Measurements from ENCODE around the gene CCDC9. TPM values are rescaled to one million over a fixed set of nuclear protein-coding genes. Genes with fewer than 3 reads are reported as not detected.

Gene CCDC9
- total RNA-seq, 1 experiment from 2014 or later = 28.8 TPM

GRCh38 chr19:47313754-47314295 lies 57.5 kb downstream of the CCDC9 start:
- in situ Hi-C loops (cut with HindIII; ENCODE audit: low pct_unique_long_range_greater_than_20kb, low sequenced_read_pairs) = no loop called here
- DNase-seq (ENCODE audit: low read depth) = no peak

GRCh38 chr19:47315125-47315821 lies 58.9 kb downstream of the CCDC9 start:
- peak; percentile 91 for DNase-seq (ENCODE audit: low read depth)
- in situ Hi-C loops (cut with HindIII; ENCODE audit: low pct_unique_long_range_greater_than_20kb, low sequenced_read_pairs) = no loop called here

- no peak for DNase-seq (ENCODE audit: low read depth)
- in situ Hi-C loops (cut with HindIII; ENCODE audit: low pct_unique_long_range_greater_than_20kb, low sequenced_read_pairs) = no loop called here
These were observed 60.2 kb downstream of the CCDC9 start for GRCh38 chr19:47316513-47316912.

DNA sequence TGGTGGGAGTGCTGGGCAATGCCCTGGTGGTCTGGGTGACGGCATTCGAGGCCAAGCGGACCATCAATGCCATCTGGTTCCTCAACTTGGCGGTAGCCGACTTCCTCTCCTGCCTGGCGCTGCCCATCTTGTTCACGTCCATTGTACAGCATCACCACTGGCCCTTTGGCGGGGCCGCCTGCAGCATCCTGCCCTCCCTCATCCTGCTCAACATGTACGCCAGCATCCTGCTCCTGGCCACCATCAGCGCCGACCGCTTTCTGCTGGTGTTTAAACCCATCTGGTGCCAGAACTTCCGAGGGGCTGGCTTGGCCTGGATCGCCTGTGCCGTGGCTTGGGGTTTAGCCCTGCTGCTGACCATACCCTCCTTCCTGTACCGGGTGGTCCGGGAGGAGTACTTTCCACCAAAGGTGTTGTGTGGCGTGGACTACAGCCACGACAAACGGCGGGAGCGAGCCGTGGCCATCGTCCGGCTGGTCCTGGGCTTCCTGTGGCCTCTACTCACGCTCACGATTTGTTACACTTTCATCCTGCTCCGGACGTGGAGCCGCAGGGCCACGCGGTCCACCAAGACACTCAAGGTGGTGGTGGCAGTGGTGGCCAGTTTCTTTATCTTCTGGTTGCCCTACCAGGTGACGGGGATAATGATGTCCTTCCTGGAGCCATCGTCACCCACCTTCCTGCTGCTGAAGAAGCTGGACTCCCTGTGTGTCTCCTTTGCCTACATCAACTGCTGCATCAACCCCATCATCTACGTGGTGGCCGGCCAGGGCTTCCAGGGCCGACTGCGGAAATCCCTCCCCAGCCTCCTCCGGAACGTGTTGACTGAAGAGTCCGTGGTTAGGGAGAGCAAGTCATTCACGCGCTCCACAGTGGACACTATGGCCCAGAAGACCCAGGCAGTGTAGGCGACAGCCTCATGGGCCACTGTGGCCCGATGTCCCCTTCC lies 63.9 kb downstream of the CCDC9 start:
- in situ Hi-C loops (cut with HindIII; ENCODE audit: low pct_unique_long_range_greater_than_20kb, low sequenced_read_pairs) = no loop called here

More for the DNA sequence above, 63.9 kb downstream of the CCDC9 start:
- no peak for DNase-seq (ENCODE audit: low read depth)

Other genes with a start within 250 kb of the CCDC9 start
- gene NPAS1, start 236.7 kb upstream of the CCDC9 start, total RNA-seq (2014; rRNA removed; shearing (Covaris generic); ENCODE audit: low replicate concordance) = 2.8 and 3.1 TPM in 2 replicates
- 78.1 and 102 TPM in 2 replicates for gene TMEM160, start 207.9 kb upstream of the CCDC9 start, total RNA-seq (2014; rRNA removed; shearing (Covaris generic); ENCODE audit: low replicate concordance)
- 7.0 and 7.4 TPM in 2 replicates for gene ZC3H4, start 142.7 kb upstream of the CCDC9 start, total RNA-seq (2014; rRNA removed; shearing (Covaris generic); ENCODE audit: low replicate concordance)
- 320 and 378 TPM in 2 replicates for gene SAE1, start 125.7 kb upstream of the CCDC9 start, total RNA-seq (2014; rRNA removed; shearing (Covaris generic); ENCODE audit: low replicate concordance)
- gene BBC3, start 25.3 kb upstream of the CCDC9 start, total RNA-seq (2014; rRNA removed; shearing (Covaris generic); ENCODE audit: low replicate concordance) = 40.8 and 41.7 TPM in 2 replicates
- gene INAFM1, start 18.4 kb downstream of the CCDC9 start, total RNA-seq (2014; rRNA removed; shearing (Covaris generic); ENCODE audit: low replicate concordance) = 2.4 and 5.0 TPM in 2 replicates
- 1.5 and 3.1 TPM in 2 replicates for gene C5AR1, start 53.3 kb downstream of the CCDC9 start, total RNA-seq (2014; rRNA removed; shearing (Covaris generic); ENCODE audit: low replicate concordance)
- gene C5AR2, start 75.7 kb downstream of the CCDC9 start, total RNA-seq (2014; rRNA removed; shearing (Covaris generic); ENCODE audit: low replicate concordance) = not detected in 2 replicates
- gene DHX34, start 92.8 kb downstream of the CCDC9 start, total RNA-seq (2014; rRNA removed; shearing (Covaris generic); ENCODE audit: low replicate concordance) = 12.5 and 23.4 TPM in 2 replicates
- gene MEIS3, start 163.0 kb downstream of the CCDC9 start, total RNA-seq (2014; rRNA removed; shearing (Covaris generic); ENCODE audit: low replicate concordance) = 41.7 and 44.4 TPM in 2 replicates
- not detected in 2 replicates for gene SLC8A2, start 215.4 kb downstream of the CCDC9 start, total RNA-seq (2014; rRNA removed; shearing (Covaris generic); ENCODE audit: low replicate concordance)
- 4.7 and 4.8 TPM in 2 replicates for gene KPTN, start 227.7 kb downstream of the CCDC9 start, total RNA-seq (2014; rRNA removed; shearing (Covaris generic); ENCODE audit: low replicate concordance)

All from Caki2 (cell line).